CD4-positive, alpha-beta T cell treated with Interleukin-15 for 1 hour (primary cell): ENCODE measurements around the gene KCNMA1.

ENCODE experiments used
- DNase-seq: peaks from one replicate; pipeline ENCODE4 v3.0.0-alpha.2; 2020

Gene KCNMA1

GRCh38 chr10:77553311-77553710 is 84.3 kb downstream of the KCNMA1 start:
- DNase-seq, result no peak

- no peak for DNase-seq
Measured at GRCh38 chr10:77552252-77552651, 85.4 kb downstream of the KCNMA1 start.

GRCh38 chr10:77550378-77550777 is 87.2 kb downstream of the KCNMA1 start:
- DNase-seq, result no peak

GRCh38 chr10:77548671-77549070 is 88.9 kb downstream of the KCNMA1 start:
- DNase-seq, result no peak

- no peak for DNase-seq
Measured at GRCh38 chr10:77548157-77548556, 89.5 kb downstream of the KCNMA1 start.

- DNase-seq, result no peak
Measured at GRCh38 chr10:77547307-77548050, 90.1 kb downstream of the KCNMA1 start.

GRCh38 chr10:77546042-77546441 is 91.6 kb downstream of the KCNMA1 start:
- DNase-seq, result no peak

GRCh38 chr10:77545585-77545984 is 92.0 kb downstream of the KCNMA1 start:
- DNase-seq, result no peak

GRCh38 chr10:77544617-77545016 is 93.0 kb downstream of the KCNMA1 start:
- DNase-seq, result no peak

GRCh38 chr10:77542710-77543259 is 94.8 kb downstream of the KCNMA1 start:
- DNase-seq, result no peak

- DNase-seq, result no peak
Measured at GRCh38 chr10:77541944-77542343, 95.7 kb downstream of the KCNMA1 start.

GRCh38 chr10:77541247-77541646 is 96.4 kb downstream of the KCNMA1 start:
- no peak for DNase-seq

GRCh38 chr10:77539147-77539935 is 98.3 kb downstream of the KCNMA1 start:
- no peak for DNase-seq

GRCh38 chr10:77537720-77538373 is 99.8 kb downstream of the KCNMA1 start:
- no peak for DNase-seq

- DNase-seq, result no peak
Measured at GRCh38 chr10:77537071-77537470, 100.5 kb downstream of the KCNMA1 start.

GRCh38 chr10:77533887-77534278 is 103.7 kb downstream of the KCNMA1 start:
- DNase-seq, result no peak

GRCh38 chr10:77533146-77533886 is 104.3 kb downstream of the KCNMA1 start:
- DNase-seq, result no peak

GRCh38 chr10:77532068-77532467 is 105.5 kb downstream of the KCNMA1 start:
- DNase-seq, result no peak

GRCh38 chr10:77531441-77532001 is 106.1 kb downstream of the KCNMA1 start:
- no peak for DNase-seq

GRCh38 chr10:77530011-77530410 is 107.6 kb downstream of the KCNMA1 start:
- no peak for DNase-seq

- no peak for DNase-seq
Measured at GRCh38 chr10:77529050-77529576, 108.5 kb downstream of the KCNMA1 start.

- DNase-seq, result no peak
Measured at GRCh38 chr10:77527839-77528238, 109.8 kb downstream of the KCNMA1 start.
